Breast epithelium (tissue), 4 donors: ENCODE results near the gene PLXNA4. TPM values are rescaled to one million over a fixed set of nuclear protein-coding genes. Genes with fewer than 3 reads are reported as not detected.

Experiments used
- DNase-seq, 2 donors: peaks; one replicate each; pipeline ENCODE4 v3.0.0-alpha.2; 2019; ENCODE audit warnings: low spot score in 2 of 2
- H3K27ac ChIP-seq, 2 donors: fragments of 200-600 bp; sonication (generic) in 1 of 2; one replicate each; pipeline ENCODE4 v1.5.1; 2016 to 2019; ENCODE audit warnings: mild to moderate bottlenecking in 1 of 2
- H3K27me3 ChIP-seq, 2 donors: fragments of 200-600 bp; sonication (generic) in 1 of 2; one replicate each; pipeline versions ENCODE4 v1.5.1 to v1.6.0; 2017 to 2019; ENCODE audit warnings: control low read depth in 1 of 2, mild to moderate bottlenecking in 1 of 2
- H3K36me3 ChIP-seq: fragments of 200-600 bp; one replicate; pipeline ENCODE4 v1.5.1; 2019
- H3K4me1 ChIP-seq, 2 donors: fragments of 200-600 bp; sonication (generic); one replicate each; pipeline ENCODE4 v1.5.1; 2016 to 2019; ENCODE audit warnings: control low read depth in 1 of 2
- H3K4me3 ChIP-seq, 3 donors: fragments of 200-600 bp; sonication (generic); 1 replicate in 2 of 3; 2 replicates in 1 of 3; pipeline ENCODE4 v1.5.1; 2016 to 2019; ENCODE audit warnings: mild to moderate bottlenecking in 3 of 3, moderate library complexity in 2 of 3
- H3K9me3 ChIP-seq, 2 donors: fragments of 200-600 bp; sonication (generic) in 1 of 2; one replicate each; pipeline ENCODE4 v1.5.1; 2016 to 2019; ENCODE audit warnings: control low read depth in 1 of 2
- CTCF ChIP-seq, 3 donors: fragments of 450-650 bp; IDR thresholded peaks; one replicate each; pipeline ENCODE4 v1.5.1; 2016 to 2017; ENCODE audit warnings: antibody characterized with exemption in 3 of 3, mild to moderate bottlenecking in 3 of 3, moderate library complexity in 3 of 3
- POLR2A ChIP-seq: fragments of 450-650 bp; IDR thresholded peaks from one replicate; pipeline ENCODE4 v1.6.1; 2016; ENCODE audit warnings: antibody characterized with exemption, mild to moderate bottlenecking, moderate library complexity
- POLR2AphosphoS5 ChIP-seq, 3 donors: sonication (generic); formaldehyde crosslinking; IDR thresholded peaks; one replicate each; pipeline ENCODE4 v1.6.1; 2017; ENCODE audit warnings: antibody characterized with exemption in 3 of 3
- intact Hi-C: fragments of 100-400 bp; cut with DNase I; formaldehyde crosslinking; loops from one replicate; pipeline ENCODE4 v1.15.1; 2023; ENCODE audit warnings: low total_unique reads
- total RNA-seq, 3 donors: library from RNA; depleted of rRNA; stranded (reverse); fragments of >200 nt; gene quantifications; one replicate each; pipeline ENCODE4 v1.1.0, GENCODE V29; 2016

PLXNA4 gene
- total RNA-seq, 3 donors from 2014 or later, result 7.2 to 32.5 (median 26.2) TPM

- Histone ChIP-seq H3K36me3 (no peaks in the 10 kb centered on the region), H3K27ac (peak overlapping the region in 1 of 2 donors; percentile 38), H3K27me3 (no peaks in the 10 kb centered on the region), H3K9me3 (no peaks in the 10 kb centered on the region), H3K4me1 (no peaks in the 10 kb centered on the region), H3K4me3 (no peak overlapping the region)
- no peak for DNase-seq
- no peak for TF ChIP-seq POLR2A
- no peak for TF ChIP-seq CTCF (IDR thresholded peaks at IDR 0.05)
- TF ChIP-seq POLR2AphosphoS5 (IDR thresholded peaks at IDR 0.05), result no peak
- intact Hi-C loops, result no loop called here
These were observed 494.6 kb downstream of the PLXNA4 start for GRCh38 chr7:132081686-132082085.

GRCh38 chr7:132080967-132081668 is 495.2 kb downstream of the PLXNA4 start:
- H3K4me1 ChIP-seq, result no peaks in the 10 kb centered on the region
- no peak overlapping the region for H3K4me3 ChIP-seq
- TF ChIP-seq POLR2A (no peak), POLR2AphosphoS5 (IDR thresholded peaks at IDR 0.05) (peak in 2 of 3 donors; percentile 7 to 39)
- H3K27me3 ChIP-seq, result no peaks in the 10 kb centered on the region
- no peaks in the 10 kb centered on the region for H3K36me3 ChIP-seq
- H3K27ac ChIP-seq, result peak overlapping the region; percentile 17 to 38
- intact Hi-C loops, result no loop called here
- peak in 1 of 2 donors; percentile 43 for DNase-seq
- H3K9me3 ChIP-seq, result no peaks in the 10 kb centered on the region

GRCh38 chr7:132080467-132080866 is 495.8 kb downstream of the PLXNA4 start:
- Histone ChIP-seq H3K9me3 (no peaks in the 10 kb centered on the region), H3K27me3 (no peaks in the 10 kb centered on the region), H3K4me3 (no peak overlapping the region), H3K27ac (peak overlapping the region; percentile 17 to 38), H3K36me3 (no peaks in the 10 kb centered on the region), H3K4me1 (no peaks in the 10 kb centered on the region)
- no peak for DNase-seq
- TF ChIP-seq POLR2A (no peak), CTCF (IDR thresholded peaks at IDR 0.05) (no peak), POLR2AphosphoS5 (IDR thresholded peaks at IDR 0.05) (peak in 1 of 3 donors; percentile 11)
- intact Hi-C loops, result no loop called here

- intact Hi-C loops, result no loop called here
These were observed 497.2 kb downstream of the PLXNA4 start for GRCh38 chr7:132078891-132079735.

More at GRCh38 chr7:132078891-132079735, 497.2 kb downstream of the PLXNA4 start:
- no peak for DNase-seq
- Histone ChIP-seq H3K9me3 (no peaks in the 10 kb centered on the region), H3K36me3 (no peaks in the 10 kb centered on the region), H3K27me3 (no peaks in the 10 kb centered on the region), H3K27ac (no peak overlapping the region), H3K4me1 (no peaks in the 10 kb centered on the region), H3K4me3 (no peak overlapping the region)
- TF ChIP-seq CTCF (IDR thresholded peaks at IDR 0.05), result no peak
- no peak for TF ChIP-seq POLR2AphosphoS5 (IDR thresholded peaks at IDR 0.05)
- no peak for TF ChIP-seq POLR2A
